SK-N-SH (cell line): ENCODE results near the gene ZNF227. TPM values are rescaled to one million over a fixed set of nuclear protein-coding genes. Genes with fewer than 3 reads are reported as not detected.
"Not testable (repeated sequence)": the region's sequence is repeated elsewhere in the genome, so short reads cannot be mapped to it uniquely, and the experiment has no call there.

ENCODE experiments used
- CTCF ChIA-PET: fragments of 300-600, 350-600 bp; formaldehyde crosslinking; extraction: SDS; loops from one replicate; lab custom pipeline; 2021; lab: Yijun Ruan, JAX
- POLR2A ChIA-PET: fragments of 350-600 bp; sonication (Branson Sonifier 250); formaldehyde crosslinking; extraction: SDS; loops from one replicate; lab custom pipeline; 2020; ENCODE audit warnings: antibody characterized with exemption, inconsistent platforms; lab: Yijun Ruan, JAX
- DNase-seq: peaks from one replicate; pipeline ENCODE4 v3.0.0; 2012
- H2AFZ ChIP-seq: fragments of 200-600 bp; sonication (generic); 2 replicates; pipeline ENCODE4 v1.8.1; 2016; ENCODE audit warnings: antibody characterized with exemption, mild to moderate bottlenecking, low read depth
- H3F3A ChIP-seq: fragments of 200-600 bp; sonication (generic); replicated peaks from 2 replicates; pipeline ENCODE3; 2016; ENCODE audit warnings: antibody characterized with exemption, mild to moderate bottlenecking; ENCODE audit not compliant: insufficient read depth
- H3K27ac ChIP-seq, 2 experiments: fragments of 200-500 bp in 1 of 2; fragments of 200-600 bp in 1 of 2; sonication (Bioruptor generic) in 1 of 2; sonication (generic), shearing (Covaris generic) in 1 of 2; 2 replicates each; pipeline versions ENCODE4 v1.5.1 to v1.6.1; 2014 to 2016; ENCODE audit warnings: low read depth in 2 of 2, inconsistent platforms in 1 of 2, low read length in 1 of 2, mild to moderate bottlenecking in 1 of 2, mixed read lengths in 1 of 2
- H3K27me3 ChIP-seq: fragments of 200-600 bp; sonication (generic), shearing (Covaris generic); 2 replicates; pipeline ENCODE4 v1.6.1; 2016; ENCODE audit warnings: mixed run types; ENCODE audit not compliant: insufficient read depth
- H3K36me3 ChIP-seq, 2 experiments: fragments of 200-500 bp in 1 of 2; fragments of 200-600 bp in 1 of 2; sonication (Bioruptor generic) in 1 of 2; sonication (generic) in 1 of 2; replicated peaks in 1 of 2; 2 replicates each; pipeline versions ENCODE3 to v1.5.1; 2014 to 2016; ENCODE audit warnings: low read length in 1 of 2, mild to moderate bottlenecking in 1 of 2; ENCODE audit not compliant: insufficient read depth in 2 of 2, control insufficient read depth in 1 of 2
- H3K4me1 ChIP-seq, 2 experiments: fragments of 200-500 bp in 1 of 2; fragments of 200-600 bp in 1 of 2; sonication (Bioruptor generic) in 1 of 2; sonication (generic), shearing (Covaris generic) in 1 of 2; 2 replicates each; pipeline versions ENCODE4 v1.5.1 to v1.6.1; 2014 to 2016; ENCODE audit warnings: low read depth in 1 of 2, low read length in 1 of 2, mixed run types in 1 of 2; ENCODE audit not compliant: insufficient read depth in 2 of 2, control insufficient read depth in 1 of 2
- H3K4me2 ChIP-seq: fragments of 200-600 bp; sonication (generic), shearing (Covaris generic); 2 replicates; pipeline ENCODE4 v1.6.1; 2017; ENCODE audit warnings: mixed run types
- H3K4me3 ChIP-seq, 2 experiments: fragments of 200-500 bp in 1 of 2; fragments of 200-600 bp in 1 of 2; sonication (Bioruptor generic) in 1 of 2; sonication (generic), shearing (Covaris generic) in 1 of 2; 2 replicates each; pipeline versions ENCODE4 v1.5.1 to v1.8.1; 2014 to 2016; ENCODE audit warnings: low read depth in 2 of 2, inconsistent platforms in 1 of 2, low read length in 1 of 2, mild to moderate bottlenecking in 1 of 2, mixed read lengths in 1 of 2, moderate library complexity in 1 of 2
- H3K79me2 ChIP-seq: fragments of 200-600 bp; sonication (generic); 2 replicates; pipeline ENCODE4 v1.8.1; 2017; ENCODE audit warnings: mild to moderate bottlenecking; ENCODE audit not compliant: insufficient read depth
- H3K9ac ChIP-seq: fragments of 200-600 bp; sonication (generic); 2 replicates; pipeline ENCODE4 v1.6.1; 2017; ENCODE audit warnings: mixed run types
- H3K9me2 ChIP-seq: fragments of 200-600 bp; sonication (generic); 2 replicates; pipeline ENCODE4 v1.6.1; 2017; ENCODE audit warnings: mixed run types
- H3K9me3 ChIP-seq: fragments of 200-600 bp; sonication (generic); 2 replicates; pipeline ENCODE4 v1.6.1; 2017; ENCODE audit warnings: mixed run types, mild to moderate bottlenecking, moderate library complexity
- H4K20me1 ChIP-seq: fragments of 200-600 bp; sonication (generic); 2 replicates; pipeline ENCODE4 v1.6.1; 2017; ENCODE audit warnings: mild to moderate bottlenecking, mixed run types; ENCODE audit not compliant: insufficient read depth
- EZH2phosphoT487 ChIP-seq: fragments of 200-600 bp; sonication (generic); IDR thresholded peaks from 2 replicates; pipeline ENCODE4 v1.6.1; 2017; ENCODE audit warnings: low read depth, mixed run types, mild to moderate bottlenecking, antibody characterized with exemption, moderate library complexity, borderline replicate concordance
- JUND ChIP-seq: IDR thresholded peaks from 2 replicates; pipeline ENCODE4 v1.4.0; 2012
- SIN3A ChIP-seq: IDR thresholded peaks from 2 replicates; pipeline ENCODE4 v1.6.1; 2012; ENCODE audit warnings: low read depth, mild to moderate bottlenecking, low read length, moderate library complexity, borderline replicate concordance
- TAF1 ChIP-seq: IDR thresholded peaks from 2 replicates; pipeline ENCODE4 v1.6.1; 2012; ENCODE audit warnings: low read depth, mild to moderate bottlenecking, low read length, moderate library complexity, borderline replicate concordance
- WGBS: methylation state at CpG from one replicate; pipeline ENCODE4 v1.1.6; 2017; ENCODE audit warnings: low lambda C conversion rate; 5-methylcytosine and 5-hydroxymethylcytosine counted together
- polyA plus RNA-seq, 3 experiments: library from polyadenylated mRNA; depleted of rRNA; stranded (reverse); fragments of >200 nt; gene quantifications; 2 replicates each; pipeline ENCODE4 v1.2.3, GENCODE V29; 2012
- TF ChIP-seq, protein P1 (sequence below): fragments of 200-600 bp; sonication (generic); IDR thresholded peaks from 2 replicates; pipeline ENCODE4 v1.6.1; 2017; ENCODE audit warnings: antibody characterized with exemption, mild to moderate bottlenecking, moderate library complexity

The ZNF227 gene
- polyA plus RNA-seq, 1 of the 3 experiments (the other 2 are of a cell fraction), result 8.3 TPM

DNA sequence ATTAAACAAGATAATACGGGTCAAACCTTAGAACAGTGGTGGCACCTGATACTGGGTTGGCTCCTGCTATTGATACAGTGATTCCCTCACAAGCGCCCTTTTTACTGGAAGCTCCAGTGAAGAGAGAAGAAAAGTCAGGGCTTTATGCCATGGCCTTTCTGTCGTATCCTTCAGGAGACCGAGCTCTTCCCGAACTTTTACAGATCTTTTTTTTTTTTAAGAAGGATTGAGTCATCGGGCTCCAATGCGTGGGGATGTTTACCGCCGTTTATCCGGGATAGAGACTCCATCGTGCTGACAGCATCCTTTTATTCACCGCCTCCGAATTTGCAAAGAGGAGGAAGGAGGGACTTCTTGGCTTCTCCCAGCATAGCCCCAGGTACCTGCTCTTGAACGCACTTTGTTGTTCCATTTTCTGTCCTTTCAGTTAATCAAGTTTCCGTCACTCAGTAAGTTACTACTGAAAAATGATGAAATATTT lies 574 bp downstream of the ZNF227 start:
- Histone ChIP-seq H3K27me3 (no peaks in the 10 kb centered on the region), H3F3A (peaks cover 21% of the 10 kb centered on the region), H3K9me2 (no peaks in the 10 kb centered on the region), H3K4me1 (peaks cover 0 to 4% of the 10 kb centered on the region in 2 experiments; a peak in 3 of 4 replicates), H4K20me1 (no peaks in the 10 kb centered on the region), H3K4me2 (peak overlapping the region; percentile 80)
- CTCF ChIA-PET, result no interaction called here
- 0 out of 2 replicates have a peak, but pooled peaks have one; percentile 13 for TF ChIP-seq JUND
- no peak for TF ChIP-seq EZH2phosphoT487
- TF ChIP-seq TAF1, result no peak
- TF ChIP-seq, protein P1, sequence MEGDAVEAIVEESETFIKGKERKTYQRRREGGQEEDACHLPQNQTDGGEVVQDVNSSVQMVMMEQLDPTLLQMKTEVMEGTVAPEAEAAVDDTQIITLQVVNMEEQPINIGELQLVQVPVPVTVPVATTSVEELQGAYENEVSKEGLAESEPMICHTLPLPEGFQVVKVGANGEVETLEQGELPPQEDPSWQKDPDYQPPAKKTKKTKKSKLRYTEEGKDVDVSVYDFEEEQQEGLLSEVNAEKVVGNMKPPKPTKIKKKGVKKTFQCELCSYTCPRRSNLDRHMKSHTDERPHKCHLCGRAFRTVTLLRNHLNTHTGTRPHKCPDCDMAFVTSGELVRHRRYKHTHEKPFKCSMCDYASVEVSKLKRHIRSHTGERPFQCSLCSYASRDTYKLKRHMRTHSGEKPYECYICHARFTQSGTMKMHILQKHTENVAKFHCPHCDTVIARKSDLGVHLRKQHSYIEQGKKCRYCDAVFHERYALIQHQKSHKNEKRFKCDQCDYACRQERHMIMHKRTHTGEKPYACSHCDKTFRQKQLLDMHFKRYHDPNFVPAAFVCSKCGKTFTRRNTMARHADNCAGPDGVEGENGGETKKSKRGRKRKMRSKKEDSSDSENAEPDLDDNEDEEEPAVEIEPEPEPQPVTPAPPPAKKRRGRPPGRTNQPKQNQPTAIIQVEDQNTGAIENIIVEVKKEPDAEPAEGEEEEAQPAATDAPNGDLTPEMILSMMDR, result no peak
- peak; percentile 19; the same call in 1 of the 2 replicates for TF ChIP-seq SIN3A
- TF ChIP-seq, all 33 proteins: peak for 2
- Histone ChIP-seq H2AFZ (peak overlapping the region; percentile 99), H3K36me3 (peaks cover 20 to 39% of the 10 kb centered on the region in 2 experiments), H3K9me3 (no peaks in the 10 kb centered on the region), H3K4me3 (peak overlapping the region; percentile 69 to 89), H3K9ac (peak overlapping the region; percentile 79), H3K79me2 (peaks cover 47% of the 10 kb centered on the region), H3K27ac (peak overlapping the region; percentile 63 to 91)
- 4% methylated on average over 15 of the region's 15 CpGs for WGBS
- POLR2A ChIA-PET, result interaction anchor here (1.5 to 1.9 kb wide), 2 partner anchors 48 to 278 kb away, joined by 3 to 15 read pairs; partner anchors contain the start of genes ZNF226 and ZNF45
- peak; percentile 40 for DNase-seq

DNA sequence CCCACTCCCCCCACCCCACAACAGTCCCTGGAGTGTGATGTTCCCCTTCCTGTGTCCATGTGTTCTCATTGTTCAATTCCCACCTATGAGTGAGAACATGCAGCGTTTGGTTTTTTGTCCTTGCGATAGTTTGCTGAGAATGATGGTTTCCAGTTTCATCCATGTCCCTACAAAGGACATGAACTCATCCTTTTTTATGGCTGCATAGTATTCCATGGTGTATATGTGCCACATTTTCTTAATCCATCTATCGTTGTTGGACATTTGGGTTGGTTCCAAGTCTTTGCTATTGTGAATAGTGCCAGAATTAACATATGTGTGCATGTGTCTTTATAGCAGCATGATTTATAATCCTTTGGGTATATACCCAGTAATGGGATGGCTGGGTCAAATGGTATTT lies 7.6 kb downstream of the ZNF227 start:
- Histone ChIP-seq H3K36me3 (peaks cover 34 to 46% of the 10 kb centered on the region in 2 experiments), H3K79me2 (peaks cover 39% of the 10 kb centered on the region)
- H4K20me1 ChIP-seq, H3F3A ChIP-seq, H2AFZ ChIP-seq, H3K4me2 ChIP-seq, POLR2A ChIA-PET, H3K9me3 ChIP-seq, CTCF ChIA-PET, H3K27ac ChIP-seq, H3K4me3 ChIP-seq, H3K9ac ChIP-seq, H3K27me3 ChIP-seq, H3K4me1 ChIP-seq, H3K9me2 ChIP-seq, DNase-seq: not testable (repeated sequence)
- 93% methylated on average over 3 of the region's 3 CpGs for WGBS

DNA sequence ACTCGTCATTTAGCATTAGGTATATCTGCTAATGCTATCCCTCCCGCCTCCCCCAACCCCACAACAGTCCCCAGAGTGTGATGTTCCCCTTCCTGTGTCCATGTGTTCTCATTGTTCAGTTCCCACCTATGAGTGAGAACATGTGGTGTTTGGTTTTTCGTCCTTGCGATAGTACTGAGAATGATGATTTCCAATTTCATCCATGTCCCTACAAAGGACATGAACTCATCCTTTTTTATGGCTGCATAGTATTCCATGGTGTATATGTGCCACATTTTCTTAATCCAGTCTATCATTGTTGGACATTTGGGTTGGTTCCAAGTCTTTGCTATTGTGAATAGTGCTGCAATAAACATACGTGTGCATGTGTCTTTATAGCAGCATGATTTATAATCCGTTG lies 8.4 kb downstream of the ZNF227 start:
- 96% methylated on average over 6 of the region's 6 CpGs for WGBS
- H3K9me3 ChIP-seq, POLR2A ChIA-PET: not testable (repeated sequence)

GRCh38 chr19:44221291-44221690 lies 9.0 kb downstream of the ZNF227 start:
- H3K4me3 ChIP-seq, H3K27me3 ChIP-seq, H2AFZ ChIP-seq, H3K4me2 ChIP-seq, H4K20me1 ChIP-seq, DNase-seq, H3F3A ChIP-seq, H3K4me1 ChIP-seq, H3K27ac ChIP-seq, POLR2A ChIA-PET, H3K9me2 ChIP-seq, H3K9me3 ChIP-seq, H3K9ac ChIP-seq, CTCF ChIA-PET: not testable (repeated sequence)
- Histone ChIP-seq H3K36me3 (peaks cover 30 to 39% of the 10 kb centered on the region in 2 experiments), H3K79me2 (peaks cover 38% of the 10 kb centered on the region)
- 65% methylated on average over 2 of the region's 3 CpGs for WGBS

More for the DNA sequence above, 8.4 kb downstream of the ZNF227 start:
- H3K27me3 ChIP-seq, CTCF ChIA-PET, H3K4me2 ChIP-seq, H3K9ac ChIP-seq, H4K20me1 ChIP-seq, H3K4me1 ChIP-seq, DNase-seq, H3K27ac ChIP-seq, H3K4me3 ChIP-seq, H3K9me2 ChIP-seq, H3F3A ChIP-seq, H2AFZ ChIP-seq: not testable (repeated sequence)
- Histone ChIP-seq H3K36me3 (peaks cover 33 to 39% of the 10 kb centered on the region in 2 experiments), H3K79me2 (peaks cover 38% of the 10 kb centered on the region)
